NT2/D1 (cell line): ENCODE measurements around the gene CFAP70.
"Not testable (repeated sequence)": the region's sequence is repeated elsewhere in the genome, so short reads cannot be mapped to it uniquely, and the experiment has no call there.

Experiments used
- DNase-seq: peaks from one replicate; pipeline ENCODE4 v3.0.0-alpha.2; 2011; ENCODE audit warnings: low read depth, low spot score
- H3K27me3 ChIP-seq: 2 replicates; pipeline ENCODE4 v1.6.0; 2011; ENCODE audit warnings: mild to moderate bottlenecking; ENCODE audit not compliant: insufficient read length, insufficient read depth
- H3K36me3 ChIP-seq: 2 replicates; pipeline ENCODE4 v1.6.1; 2011; ENCODE audit warnings: mild to moderate bottlenecking, low read length, mixed read lengths; ENCODE audit not compliant: insufficient read depth, insufficient read length
- H3K4me1 ChIP-seq: 2 replicates; pipeline ENCODE4 v1.5.1; 2011; ENCODE audit not compliant: insufficient read depth, insufficient read length
- H3K4me3 ChIP-seq: 2 replicates; pipeline ENCODE4 v1.5.1; 2011; ENCODE audit warnings: low read depth; ENCODE audit not compliant: insufficient read length
- H3K9ac ChIP-seq: 2 replicates; pipeline ENCODE4 v1.6.0; 2011; ENCODE audit warnings: low read depth; ENCODE audit not compliant: insufficient read length
- H3K9me3 ChIP-seq: 2 replicates; pipeline ENCODE4 v1.5.1; 2011; ENCODE audit warnings: mild to moderate bottlenecking, low read length; ENCODE audit not compliant: insufficient read depth
- SUZ12 ChIP-seq: IDR thresholded peaks from 2 replicates; pipeline ENCODE4 v1.6.1; 2011; ENCODE audit not compliant: insufficient read length, insufficient read depth; ENCODE audit errors: extremely low read depth
- YY1 ChIP-seq: IDR thresholded peaks from 2 replicates; pipeline ENCODE4 v1.6.1; 2011; ENCODE audit not compliant: insufficient read length, insufficient read depth
- ZNF274 ChIP-seq: IDR thresholded peaks from 2 replicates; pipeline ENCODE4 v1.6.1; 2011; ENCODE audit warnings: mild to moderate bottlenecking, low read depth, low read length

Gene CFAP70

GRCh38 chr10:73264423-73264822, 94.2 kb downstream of the CFAP70 start:
- TF ChIP-seq SUZ12 (no peak), YY1 (no peak), ZNF274 (no peak)
- no peak overlapping the region for H3K9ac ChIP-seq
- H3K27me3 ChIP-seq, result no peaks in the 10 kb centered on the region
- peaks cover 19% of the 10 kb centered on the region for H3K9me3 ChIP-seq
- no peaks in the 10 kb centered on the region for H3K36me3 ChIP-seq
- DNase-seq, result no peak
- H3K4me3 ChIP-seq, result no peak overlapping the region
- no peaks in the 10 kb centered on the region for H3K4me1 ChIP-seq

- no peak for DNase-seq
- no peak overlapping the region for H3K9ac ChIP-seq
- TF ChIP-seq YY1 (no peak), SUZ12 (no peak), ZNF274 (no peak)
- no peaks in the 10 kb centered on the region for H3K27me3 ChIP-seq
- no peaks in the 10 kb centered on the region for H3K36me3 ChIP-seq
- peaks cover 25% of the 10 kb centered on the region for H3K9me3 ChIP-seq
- H3K4me1 ChIP-seq, result no peaks in the 10 kb centered on the region
- no peak overlapping the region for H3K4me3 ChIP-seq
These were observed 94.8 kb downstream of the CFAP70 start for GRCh38 chr10:73263693-73264347.

- TF ChIP-seq SUZ12 (no peak), YY1 (no peak), ZNF274 (no peak)
- H3K36me3 ChIP-seq, result no peaks in the 10 kb centered on the region
- no peak overlapping the region for H3K9ac ChIP-seq
- H3K4me1 ChIP-seq, result no peaks in the 10 kb centered on the region
- H3K9me3 ChIP-seq, result peaks cover 25% of the 10 kb centered on the region
- no peaks in the 10 kb centered on the region for H3K27me3 ChIP-seq
- no peak overlapping the region for H3K4me3 ChIP-seq
- DNase-seq, result no peak
These were observed 95.6 kb downstream of the CFAP70 start for GRCh38 chr10:73262880-73263555.

GRCh38 chr10:73262105-73262730, 96.4 kb downstream of the CFAP70 start:
- Histone ChIP-seq H3K9ac (no peak overlapping the region), H3K4me3 (no peak overlapping the region), H3K36me3 (no peaks in the 10 kb centered on the region), H3K9me3 (peaks cover 25% of the 10 kb centered on the region), H3K27me3 (no peaks in the 10 kb centered on the region), H3K4me1 (no peaks in the 10 kb centered on the region)
- DNase-seq, result no peak
- TF ChIP-seq ZNF274 (no peak), YY1 (no peak), SUZ12 (no peak)

- TF ChIP-seq YY1 (no peak), SUZ12 (no peak), ZNF274 (no peak)
- no peak overlapping the region for H3K9ac ChIP-seq
- DNase-seq, result no peak
These were observed 97.2 kb downstream of the CFAP70 start for GRCh38 chr10:73261362-73261995.

GRCh38 chr10:73258612-73259011, 100.1 kb downstream of the CFAP70 start:
- not testable (repeated sequence) for DNase-seq, H3K27me3 ChIP-seq, H3K4me1 ChIP-seq, H3K4me3 ChIP-seq, H3K36me3 ChIP-seq, H3K9ac ChIP-seq
- peaks cover 25% of the 10 kb centered on the region for H3K9me3 ChIP-seq

More at GRCh38 chr10:73261362-73261995, 97.2 kb downstream of the CFAP70 start:
- Histone ChIP-seq H3K4me3 (no peak overlapping the region), H3K36me3 (no peaks in the 10 kb centered on the region), H3K4me1 (no peaks in the 10 kb centered on the region), H3K27me3 (no peaks in the 10 kb centered on the region), H3K9me3 (peaks cover 25% of the 10 kb centered on the region)

- H3K36me3 ChIP-seq, result peaks cover 32% of the 10 kb centered on the region
- H3K4me3 ChIP-seq, result peak overlapping the region; percentile 97
- no peaks in the 10 kb centered on the region for H3K9me3 ChIP-seq
- peak overlapping the region; percentile 98 for H3K9ac ChIP-seq
- H3K27me3 ChIP-seq, result no peaks in the 10 kb centered on the region
- no peaks in the 10 kb centered on the region for H3K4me1 ChIP-seq
- no peak for DNase-seq
- TF ChIP-seq ZNF274 (no peak), YY1 (no peak), SUZ12 (no peak)
These were observed 105.5 kb downstream of the CFAP70 start for GRCh38 chr10:73253225-73253555.
